Head of caudate nucleus (tissue), 42 donors: ENCODE data around the gene AFG1L.
"Not testable (repeated sequence)": the region's sequence is repeated elsewhere in the genome, so short reads cannot be mapped to it uniquely, and the experiment has no call there.

Source experiments
- DNase-seq, 42 donors: peaks; one replicate each; pipeline versions ENCODE4 v3.0.0 to v3.0.0-alpha.2; 2020 to 2021; ENCODE audit warnings: mixed read lengths in 7 of 42
- intact Hi-C: fragments of 100-400 bp; cut with DNase I; formaldehyde crosslinking; loops from one replicate; pipeline ENCODE4 v1.15.0; 2022

AFG1L gene

DNA sequence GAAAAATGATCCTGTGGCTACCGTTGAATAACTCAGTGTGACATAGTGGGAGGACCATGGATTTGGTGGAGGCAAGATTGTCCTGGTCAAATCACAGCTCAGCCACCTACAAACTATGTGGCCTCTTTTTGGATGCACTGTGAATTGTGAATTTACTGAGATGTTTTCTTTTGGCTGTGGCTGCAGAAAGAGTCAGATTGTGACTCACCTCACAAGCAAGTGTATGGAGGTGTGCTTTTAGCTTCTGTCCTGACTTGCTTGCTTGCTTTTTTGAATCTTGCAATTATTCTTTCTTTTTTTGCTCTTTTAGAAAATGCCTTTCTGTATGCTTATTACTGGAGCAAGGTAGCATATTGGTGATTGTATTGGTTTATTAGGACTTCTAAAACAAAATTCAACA is 143.0 kb downstream of the AFG1L start:
- intact Hi-C loops: no loop called here
- no peak for DNase-seq

DNA sequence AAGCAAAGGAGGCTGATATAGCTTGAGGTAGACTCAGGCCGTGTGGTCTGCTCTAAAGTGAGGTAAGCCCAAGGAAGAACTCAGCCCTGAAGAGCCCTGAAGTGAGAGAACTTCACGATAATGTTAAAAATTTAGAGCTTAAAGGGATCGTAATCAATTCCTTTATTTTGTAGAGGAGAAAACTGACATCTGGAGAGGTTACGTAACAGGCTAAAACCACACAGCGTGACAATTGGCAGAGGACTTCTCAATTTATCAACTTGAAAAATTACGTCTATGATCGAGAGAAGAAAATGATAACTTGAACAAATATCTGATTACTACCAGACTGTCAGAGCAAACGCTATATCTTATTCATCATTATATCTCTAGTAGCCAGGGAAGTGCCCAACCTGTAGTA is 144.1 kb downstream of the AFG1L start:
- DNase-seq: no peak
- intact Hi-C loops: no loop called here

DNA sequence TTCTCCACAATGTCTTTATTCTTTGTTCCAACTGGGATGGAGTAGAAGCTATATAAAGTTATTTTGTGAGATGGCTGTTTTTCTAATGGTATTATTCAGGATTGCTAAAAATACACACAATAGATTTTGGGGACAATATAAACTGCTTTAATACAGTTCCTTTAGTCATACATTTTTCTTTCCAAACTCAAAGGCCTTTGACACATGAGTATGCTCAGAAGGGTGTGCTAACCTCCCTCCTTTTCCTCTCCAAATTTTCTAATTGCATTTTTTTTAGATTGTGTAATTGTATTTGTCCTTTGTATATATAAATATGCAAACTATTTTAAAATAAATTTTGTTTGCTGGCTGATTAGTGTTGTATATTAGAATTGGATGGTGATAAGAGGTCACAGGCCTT is 146.3 kb downstream of the AFG1L start:
- intact Hi-C loops: no loop called here

DNA sequence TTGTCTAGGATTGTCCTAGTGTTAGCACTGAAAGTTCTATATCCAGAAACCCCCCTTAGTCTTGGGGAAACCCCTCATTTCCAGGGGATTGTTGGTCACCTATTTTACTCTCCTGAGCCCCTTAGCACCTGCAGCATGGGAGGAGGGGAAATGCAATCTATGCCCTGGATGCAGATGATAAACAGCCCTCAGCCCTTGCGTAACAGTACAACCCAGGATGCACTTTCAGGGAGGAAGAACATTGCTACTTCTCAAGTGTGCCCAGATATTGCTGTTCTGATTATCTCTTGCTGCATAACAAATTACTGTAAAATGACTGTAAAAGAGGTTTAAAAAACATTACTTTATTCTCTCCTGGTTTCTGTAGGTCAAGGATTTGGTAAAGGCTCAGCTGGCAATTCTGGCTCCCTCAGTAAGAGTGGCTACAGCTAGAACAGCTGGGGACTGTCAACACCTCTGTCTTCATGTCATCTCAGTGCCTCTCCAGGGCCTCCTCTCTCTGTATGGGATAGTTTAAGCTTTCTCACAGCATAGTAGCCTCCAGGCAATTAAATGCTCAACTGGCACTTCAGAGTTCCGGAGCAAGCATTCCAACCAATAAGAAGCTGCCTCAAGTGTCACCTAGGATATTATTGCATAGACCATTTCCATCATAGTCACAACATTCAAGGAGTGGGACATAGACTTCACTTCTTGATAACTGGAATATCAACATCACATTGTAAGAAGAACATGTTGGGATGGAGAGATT is 148.1 kb downstream of the AFG1L start:
- no peak for DNase-seq
- intact Hi-C loops: no loop called here

More for the DNA sequence above, 146.3 kb downstream of the AFG1L start:
- DNase-seq: no peak

DNA sequence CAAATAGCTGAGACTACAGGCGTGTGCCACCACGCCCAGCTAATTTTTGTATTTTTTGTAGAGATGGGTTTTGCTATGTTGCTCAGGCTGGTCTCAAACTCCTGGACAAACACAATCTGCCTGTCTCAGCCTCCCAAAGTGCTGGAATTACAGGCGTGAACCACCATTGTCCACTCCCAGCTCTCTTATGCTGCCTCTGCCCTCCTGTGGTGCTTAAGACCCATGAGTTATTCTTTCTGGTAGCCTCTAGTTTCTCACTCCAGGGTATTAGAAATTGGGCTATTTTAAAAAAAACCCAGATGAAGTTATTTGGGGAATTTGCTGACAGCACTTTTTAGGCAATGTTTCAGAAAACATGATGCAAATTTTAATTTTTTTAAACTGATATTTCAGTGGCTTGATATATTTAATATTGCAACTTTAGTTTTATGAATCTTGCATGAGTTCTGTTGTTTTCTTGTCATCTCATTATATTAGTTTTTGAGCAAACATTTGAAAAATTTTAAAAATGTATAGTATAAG is 151.8 kb downstream of the AFG1L start:
- intact Hi-C loops: no loop called here

DNA sequence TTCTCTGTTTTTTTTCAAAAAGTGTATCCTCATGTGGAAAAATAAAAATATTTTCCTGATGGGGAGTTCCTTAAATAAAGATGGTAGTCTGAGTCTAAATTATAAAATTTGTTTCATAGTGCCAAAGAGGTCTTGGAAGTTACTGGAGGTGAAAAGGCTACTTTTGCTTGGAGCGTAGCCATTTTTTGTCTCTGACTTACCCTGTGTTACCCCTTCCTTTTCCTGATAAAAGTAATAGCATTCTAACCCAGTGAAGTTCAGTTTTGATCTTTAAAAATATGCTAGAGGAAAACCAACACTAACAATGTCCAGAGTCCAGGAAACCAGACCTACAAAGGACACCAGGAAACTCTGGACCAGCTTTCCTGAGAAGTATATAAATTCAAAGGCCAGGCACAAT is 153.6 kb downstream of the AFG1L start:
- DNase-seq: no peak
- intact Hi-C loops: no loop called here

More for the DNA sequence above, 151.8 kb downstream of the AFG1L start:
- no peak for DNase-seq

DNA sequence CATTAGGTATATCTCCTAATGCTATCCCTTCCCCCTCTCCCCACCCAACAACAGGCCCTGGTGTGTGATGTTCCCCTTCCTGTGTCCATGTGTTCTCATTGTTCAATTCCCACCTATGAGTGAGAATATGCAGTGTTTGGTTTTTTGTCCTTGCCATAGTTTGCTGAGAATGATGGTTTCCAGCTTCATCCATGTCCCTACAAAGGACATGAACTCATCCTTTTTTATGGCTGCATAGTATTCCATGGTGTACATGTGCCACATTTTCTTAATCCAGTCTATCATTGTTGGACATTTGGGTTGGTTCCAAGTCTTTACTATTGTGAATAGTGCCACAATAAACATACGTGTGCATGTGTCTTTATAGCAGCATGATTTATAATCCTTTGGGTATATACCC is 154.9 kb downstream of the AFG1L start:
- intact Hi-C loops, DNase-seq: not testable (repeated sequence)

DNA sequence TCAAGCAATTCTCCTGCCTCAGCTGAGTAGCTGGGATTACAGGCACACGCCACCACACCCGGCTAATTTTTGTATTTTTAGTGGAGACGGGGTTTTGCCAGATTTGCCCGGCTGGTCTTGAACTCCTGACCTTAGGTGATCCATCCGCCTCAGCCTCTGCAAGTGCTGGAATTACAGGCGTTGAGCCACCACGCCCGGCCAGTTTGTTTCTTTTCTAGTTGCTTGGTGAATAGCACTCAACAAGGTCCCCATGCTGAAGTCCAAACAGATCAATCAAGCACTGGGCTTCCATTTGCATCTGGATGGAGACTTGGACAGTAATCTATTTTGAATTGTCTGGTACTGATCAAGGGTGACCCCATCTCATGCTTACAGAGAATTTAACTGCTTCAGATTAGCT is 157.0 kb downstream of the AFG1L start:
- intact Hi-C loops: no loop called here
- DNase-seq: no peak

DNA sequence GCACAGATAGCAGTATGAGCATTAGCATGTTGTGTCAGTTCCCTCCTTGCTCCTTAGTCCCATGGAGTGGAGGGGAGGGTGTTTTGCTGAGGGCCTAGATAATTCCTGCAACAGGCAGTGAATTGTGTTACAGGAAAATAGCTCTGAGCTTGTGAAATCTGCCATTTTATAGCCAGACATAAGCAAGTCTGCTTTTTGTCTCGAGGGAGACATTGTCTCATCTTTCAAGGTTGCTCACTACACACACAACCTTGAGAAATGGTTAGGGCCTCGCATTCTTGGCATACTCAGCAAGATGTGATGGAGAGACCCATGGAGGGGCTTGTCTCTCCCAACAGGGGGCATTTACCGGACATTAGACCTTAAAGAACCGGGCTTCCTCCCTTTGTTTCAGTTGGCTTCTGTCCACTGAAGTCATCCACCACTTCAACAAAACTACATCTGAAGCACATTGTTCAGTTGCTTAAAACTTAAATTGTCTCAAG is 157.9 kb downstream of the AFG1L start:
- intact Hi-C loops: no loop called here
- DNase-seq: no peak

DNA sequence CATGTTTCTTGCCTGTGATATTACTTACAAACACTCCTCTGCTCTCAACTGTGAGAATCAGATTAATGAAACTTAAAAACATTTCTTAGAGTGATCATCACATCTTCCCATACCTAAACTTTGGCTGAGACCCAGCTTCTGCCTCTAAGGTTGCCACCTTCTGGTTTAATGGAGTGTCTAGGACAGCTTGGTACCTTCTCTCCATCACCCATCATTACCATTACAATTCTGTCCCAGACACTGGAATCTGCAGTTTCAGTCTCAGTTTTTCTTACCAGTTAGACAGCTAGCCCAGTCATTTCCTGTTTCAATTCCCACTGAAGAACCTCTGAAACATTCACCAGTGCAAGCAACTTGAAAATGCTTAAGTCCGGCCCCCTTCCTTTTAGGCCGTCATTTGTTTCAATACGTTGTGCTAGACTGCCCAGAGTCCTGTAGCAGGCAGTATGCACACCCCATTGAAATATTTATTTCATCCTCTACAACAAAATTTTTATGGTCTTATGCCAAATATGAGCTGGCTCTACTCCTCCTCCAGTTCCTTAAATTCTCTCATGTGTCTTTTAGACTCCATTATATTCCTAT is 158.8 kb downstream of the AFG1L start:
- no peak for DNase-seq
- intact Hi-C loops: no loop called here

DNA sequence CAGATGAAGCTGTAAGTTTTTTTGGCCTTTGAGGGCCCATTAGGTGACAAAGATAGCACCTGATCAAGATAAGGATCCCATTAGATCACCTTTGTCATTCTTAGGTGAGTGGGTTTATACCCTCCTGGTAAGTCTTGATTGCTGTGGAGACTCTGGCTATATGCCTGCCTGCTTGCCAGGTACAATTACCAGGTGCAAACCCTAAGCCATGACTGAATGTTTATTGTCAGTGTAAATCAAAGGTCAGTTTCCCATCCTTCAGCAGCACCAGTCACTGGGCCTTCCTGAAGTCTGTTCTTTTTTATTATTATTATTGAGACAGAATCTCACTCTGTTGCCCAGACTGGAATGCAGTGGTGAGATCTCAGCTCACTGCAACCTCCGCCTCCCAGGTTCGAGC is 159.5 kb downstream of the AFG1L start:
- intact Hi-C loops: no loop called here
- no peak for DNase-seq

DNA sequence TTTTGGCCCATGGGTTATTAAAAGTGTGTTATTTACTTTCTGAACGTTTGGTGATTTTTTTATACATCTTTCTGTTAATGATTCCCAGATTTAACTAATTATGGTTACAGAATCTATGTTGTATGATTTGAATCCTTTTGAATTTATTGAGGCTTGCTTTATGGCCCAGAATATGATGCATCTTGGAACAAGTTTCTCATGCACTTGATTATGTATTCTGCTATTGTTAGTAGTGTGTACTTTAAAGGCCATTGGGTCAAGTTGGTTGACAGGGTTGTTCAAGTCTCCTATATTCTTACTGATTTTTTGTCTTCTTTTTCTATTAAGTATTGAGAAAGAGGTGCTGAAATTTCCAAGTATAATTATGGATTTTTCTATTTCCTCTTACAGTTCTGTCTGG is 160.8 kb downstream of the AFG1L start:
- intact Hi-C loops: no loop called here
- DNase-seq: no peak

DNA sequence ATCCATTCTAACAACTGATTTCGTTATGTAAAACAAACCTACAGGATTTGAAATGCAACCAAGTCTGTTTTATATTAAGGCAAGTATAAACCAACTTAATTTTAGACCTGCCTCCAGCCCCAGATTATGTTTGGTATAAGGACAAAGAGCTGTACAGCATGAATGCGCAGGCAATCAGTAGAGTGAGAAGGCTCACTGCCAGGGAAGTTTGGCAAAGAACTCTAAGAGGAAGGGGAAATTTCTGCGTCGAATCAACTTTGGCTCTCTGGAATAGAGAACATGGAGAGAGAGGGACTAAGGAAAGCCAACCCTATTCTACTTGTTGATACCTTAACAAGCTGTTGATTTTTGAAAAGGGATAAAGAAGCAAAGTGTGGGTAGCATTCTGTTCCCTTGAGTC is 168.9 kb downstream of the AFG1L start:
- intact Hi-C loops: no loop called here
- peak in 4 of 42 donors; percentile 3 to 48 (median 12) for DNase-seq

DNA sequence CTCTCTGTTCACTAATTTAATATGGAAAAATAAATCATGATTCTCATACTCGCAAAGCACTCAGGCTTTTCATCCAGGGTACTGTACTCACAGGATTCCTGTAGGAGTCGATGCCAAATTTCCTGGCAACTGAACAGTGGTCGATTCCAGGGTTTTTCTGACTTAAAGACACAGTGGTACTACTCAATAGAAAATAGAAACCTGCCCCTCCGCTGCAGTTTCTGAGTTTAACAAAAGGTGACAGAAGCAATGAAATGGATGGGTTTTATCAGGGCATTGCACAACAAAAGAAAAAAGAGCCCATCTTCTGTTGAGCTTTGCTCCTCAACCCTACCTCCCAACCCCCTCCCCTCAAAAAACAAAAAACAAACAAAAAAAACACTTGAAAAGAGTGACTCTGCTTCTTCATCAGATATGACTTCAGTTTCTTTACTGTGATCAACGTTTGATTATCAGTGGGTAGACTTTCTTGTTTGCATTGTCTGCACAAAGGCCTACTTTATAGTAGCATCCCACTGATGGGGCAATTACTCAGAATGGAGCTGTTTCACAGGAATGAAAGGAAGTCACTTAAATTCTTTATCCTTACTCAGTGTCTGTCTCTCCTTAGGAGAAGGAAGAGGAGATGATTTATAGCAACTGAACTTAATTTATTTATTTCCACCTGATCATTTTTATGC is 169.7 kb downstream of the AFG1L start:
- intact Hi-C loops: no loop called here
- DNase-seq: no peak

DNA sequence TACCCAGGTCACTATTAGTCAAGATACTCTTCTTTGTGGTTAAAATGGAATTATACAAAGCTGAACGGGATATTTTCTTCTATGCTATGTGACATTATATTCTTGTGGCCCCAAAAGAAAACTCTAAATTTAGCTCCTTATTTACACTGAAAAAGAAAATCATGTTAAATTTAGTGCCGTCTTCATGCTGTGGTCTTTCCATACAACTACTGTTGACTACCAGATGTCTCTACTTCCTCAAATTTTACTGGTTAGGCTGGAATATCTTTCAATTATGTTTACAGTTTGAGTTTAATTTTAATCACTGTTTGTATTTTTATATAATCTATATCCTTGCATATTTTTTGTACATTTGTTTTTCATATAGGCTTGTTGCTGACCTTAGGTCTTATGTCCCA is 170.2 kb downstream of the AFG1L start:
- DNase-seq: no peak
- intact Hi-C loops: no loop called here

DNA sequence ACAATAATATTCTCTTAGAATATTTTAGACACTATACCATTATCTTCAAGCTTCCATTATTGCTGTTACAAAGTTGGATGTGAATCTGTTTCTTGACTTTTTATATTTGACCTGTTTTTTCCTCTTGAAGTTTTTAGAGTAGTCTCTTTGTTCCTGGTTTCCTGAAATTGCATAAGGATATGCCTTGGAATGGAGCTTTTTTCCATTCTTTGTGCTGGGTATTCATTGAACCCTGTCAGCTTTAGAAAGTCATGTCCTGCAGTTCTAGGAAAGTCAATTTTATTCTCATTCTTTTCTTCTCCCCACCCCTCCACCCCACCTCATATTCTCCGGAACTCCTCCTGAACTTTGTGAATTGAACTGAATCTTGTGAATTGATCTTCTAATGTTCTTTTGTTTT is 173.5 kb downstream of the AFG1L start:
- no peak for DNase-seq
- intact Hi-C loops: no loop called here

DNA sequence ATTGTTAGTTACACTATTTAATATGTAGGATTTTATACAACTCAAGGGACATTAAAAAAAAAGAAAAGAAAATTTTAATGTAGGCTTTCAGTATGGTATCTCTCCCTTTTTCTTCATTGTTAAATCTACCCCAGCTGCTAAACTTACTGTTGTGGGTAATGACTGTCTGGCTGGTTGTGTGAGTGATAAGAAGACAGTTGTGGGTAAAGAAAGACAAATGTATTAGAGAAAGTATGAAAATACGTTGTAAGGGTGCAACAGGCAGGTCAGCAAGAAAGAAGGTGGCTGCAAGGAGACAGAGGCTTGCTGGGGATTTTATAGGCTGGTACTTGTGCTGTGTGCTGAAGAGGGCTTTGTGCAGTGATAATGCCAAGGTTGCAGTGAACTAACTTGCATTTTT is 174.5 kb downstream of the AFG1L start:
- no peak for DNase-seq
- intact Hi-C loops: no loop called here

DNA sequence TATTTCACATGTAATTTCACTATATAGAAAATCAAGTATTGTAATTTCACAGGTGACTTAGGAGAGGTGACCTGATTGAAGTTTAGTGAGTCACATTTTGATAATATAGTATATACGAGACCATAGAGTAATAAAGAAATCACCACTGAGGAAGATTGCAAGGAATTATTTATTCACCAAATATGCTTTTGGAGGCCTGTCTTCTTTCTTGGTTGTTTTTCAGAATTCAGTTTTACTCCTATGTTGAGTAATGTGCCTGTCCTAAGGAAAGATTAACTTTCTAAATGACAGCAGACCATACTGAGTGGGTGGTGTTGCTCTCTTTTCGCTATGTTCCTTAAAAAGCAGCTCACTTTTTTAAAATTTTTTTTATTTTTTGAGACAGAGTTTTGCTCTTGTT is 178.3 kb downstream of the AFG1L start:
- intact Hi-C loops: no loop called here
- no peak for DNase-seq

DNA sequence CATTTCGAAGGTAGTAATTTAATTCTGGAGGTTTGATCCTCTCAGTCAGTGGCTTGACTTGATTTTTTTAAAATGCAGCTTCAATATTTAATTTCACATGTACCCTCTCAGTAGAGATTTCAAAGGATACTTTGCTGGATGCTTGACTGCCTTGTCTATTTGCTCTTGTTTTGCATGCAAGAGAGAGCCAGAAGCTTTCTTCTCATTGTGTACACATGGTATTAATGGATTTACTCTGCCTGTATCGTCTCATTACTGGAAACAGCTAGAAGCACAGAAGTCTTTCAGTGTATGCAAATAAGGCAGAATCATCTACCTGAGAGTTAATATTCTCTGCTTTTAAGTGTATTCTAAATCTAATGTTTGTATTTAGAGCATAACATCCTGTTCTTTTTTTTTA is 181.5 kb downstream of the AFG1L start:
- DNase-seq: no peak
- intact Hi-C loops: no loop called here

DNA sequence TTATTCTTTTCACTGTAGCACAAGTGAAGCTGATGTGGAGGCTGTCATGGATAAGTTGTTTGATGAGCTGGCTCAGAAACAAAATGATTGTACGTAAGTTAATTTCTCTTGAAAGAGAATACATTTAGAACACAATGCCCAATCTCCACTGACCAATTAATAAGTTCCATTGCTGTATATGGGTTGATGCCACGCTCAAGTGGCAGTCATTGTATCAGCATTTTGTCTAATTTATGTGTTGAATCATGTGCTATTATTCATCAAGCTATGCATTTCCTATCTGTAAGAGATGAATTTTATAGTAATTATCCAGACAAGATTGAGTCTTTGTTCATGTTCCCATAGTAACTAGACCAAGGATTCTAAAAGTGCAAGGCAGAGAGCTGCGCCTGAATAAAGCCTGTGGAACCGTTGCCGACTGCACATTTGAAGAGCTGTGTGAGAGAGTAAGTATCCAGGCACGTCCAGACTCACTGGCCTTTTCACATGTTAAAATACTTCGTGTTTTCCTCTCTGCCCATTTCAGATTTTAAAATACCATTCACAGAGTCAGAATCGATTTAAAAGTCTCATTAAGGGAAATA is 182.1 kb downstream of the AFG1L start:
- intact Hi-C loops: no loop called here
- peak in 36 of 42 donors; percentile 12 to 75 (median 45) for DNase-seq
